Measurements from ENCODE around the gene SLC25A47. TPM values are rescaled to one million over a fixed set of nuclear protein-coding genes. Genes with fewer than 3 reads are reported as not detected.
A peak's percentile ranks its signal among the peaks of the same experiment; 100 is the strongest.
"Not testable (repeated sequence)": the region's sequence is repeated elsewhere in the genome, so short reads cannot be mapped to it uniquely, and the experiment has no call there.

Gene SLC25A47
- total RNA-seq, 1 experiment from 2014 or later = 0.13 TPM

DNA sequence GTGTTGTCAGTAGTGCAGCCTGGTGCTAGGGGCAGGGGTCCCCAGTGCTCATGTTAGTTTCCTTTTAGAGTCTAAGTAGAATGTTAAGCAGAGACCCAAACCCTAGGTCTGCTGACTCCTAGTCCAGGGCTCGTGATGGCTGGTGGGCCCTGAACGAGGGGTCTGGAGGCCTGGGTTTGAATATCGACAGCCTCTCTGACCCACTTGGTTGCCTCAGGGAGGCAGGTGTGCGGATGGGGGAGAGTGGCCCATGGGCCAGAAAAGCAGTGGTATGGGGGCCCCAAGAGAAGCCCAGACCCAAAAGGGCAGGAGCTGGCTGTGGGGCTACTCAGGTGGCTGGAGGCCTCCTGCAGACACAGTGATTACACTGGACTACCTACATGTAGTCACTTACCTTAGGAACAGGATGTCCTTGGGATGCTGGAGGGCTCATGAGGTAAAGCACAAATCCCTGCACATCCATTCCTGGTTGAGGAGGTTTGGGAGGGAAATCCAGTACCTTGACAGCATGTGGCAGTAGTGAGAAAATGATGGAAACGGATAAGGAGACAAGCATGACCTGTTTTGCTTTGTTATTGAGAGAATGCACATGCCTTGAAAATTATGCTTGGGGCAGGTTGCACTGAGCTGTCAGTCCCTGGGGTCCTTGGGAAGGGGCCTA, 15.2 kb upstream of the SLC25A47 start:
- Histone ChIP-seq H4K5ac (ENCODE audit: insufficient read length, low read depth, low read length) (no peak overlapping the region), H3K79me1 (ENCODE audit: insufficient read depth, low read depth, low read length, poor library complexity, severe bottlenecking) (peaks cover 3% of the 10 kb centered on the region), H3K4me1 (ENCODE audit: insufficient read depth, low read length) (no peaks in the 10 kb centered on the region; the same call in 1 of the 2 replicates), H2BK5ac (ENCODE audit: insufficient read length, low read length) (no peak overlapping the region), H2BK20ac (ENCODE audit: low read depth, low read length, poor library complexity, severe bottlenecking) (no peak overlapping the region), H3T11ph (ENCODE audit: low read length) (no peak overlapping the region), H3K56ac (ENCODE audit: insufficient read length, low read depth, low read length) (no peak overlapping the region), H3K9ac (ENCODE audit: extremely low read depth, insufficient read length, low read length) (no peak overlapping the region), H2BK12ac (ENCODE audit: insufficient read length, low read depth, low read length) (no peak overlapping the region), H3K27ac (ENCODE audit: insufficient read length, low read depth, low read length) (no peak overlapping the region), H4K8ac (replicated peaks; ENCODE audit: insufficient read length, low read depth, low read length) (no peak overlapping the region), H3K9me3 (ENCODE audit: control insufficient read depth, low read depth, low read length) (no peaks in the 10 kb centered on the region), H3K23ac (ENCODE audit: insufficient read length, low read depth, low read length) (no peak overlapping the region), H3K4me2 (ENCODE audit: insufficient read depth, insufficient read length, low read length) (peak overlapping the region; percentile 73), H3K18ac (ENCODE audit: insufficient read length, low read depth, low read length) (no peak overlapping the region), H4K20me1 (ENCODE audit: control insufficient read depth, insufficient read depth, insufficient read length) (peaks cover 4% of the 10 kb centered on the region), H2BK15ac (ENCODE audit: low read depth, low read length) (no peak overlapping the region), H2AFZ (ENCODE audit: low read length) (no peak overlapping the region), H2BK120ac (ENCODE audit: low read depth, low read length, poor library complexity, severe bottlenecking) (no peak overlapping the region), H3K4ac (ENCODE audit: low read depth, low read length) (no peak overlapping the region), H3K27me3 (ENCODE audit: insufficient read depth, low read length) (no peaks in the 10 kb centered on the region; the same call in 1 of the 2 replicates), H3K79me2 (ENCODE audit: insufficient read depth, low read length) (peaks cover 7% of the 10 kb centered on the region; the same call in 1 of the 2 replicates), H3K23me2 (ENCODE audit: insufficient read length, low read depth, low read length, poor library complexity, severe bottlenecking) (peaks cover 16% of the 10 kb centered on the region), H3K14ac (ENCODE audit: insufficient read depth, low read length) (no peak overlapping the region), H2AK5ac (ENCODE audit: insufficient read length, low read length) (no peak overlapping the region), H4K91ac (ENCODE audit: insufficient read length, low read depth, low read length) (no peak overlapping the region)
- TF ChIP-seq CTCF (conservative IDR thresholded peaks at IDR 0.05) = no peak
- Mint-ChIP-seq H3K27me3 (ENCODE audit: low read depth) (peaks cover 1% of the 10 kb centered on the region), H3K4me3 (peak overlapping the region; percentile 86 to 94), H3K4me1 (peaks cover 53 to 65% of the 10 kb centered on the region in 2 experiments), H3K36me3 (ENCODE audit: insufficient read depth in 1 of 3, low read depth in 3 of 3) (peaks cover 2 to 6% (median 6%) of the 10 kb centered on the region in 3 experiments; a peak in 6 of 7 replicates), H3K27ac (no peak overlapping the region; a peak in 1 of 7 replicates), H3K9me3 (no peaks in the 10 kb centered on the region; a peak in 1 of 5 replicates)
- no peak for DNase-seq
- no CpG with 5 or more reads among the region's 5 CpGs for WGBS (ENCODE audit: extremely low coverage, insufficient read length, low lambda C conversion rate)

GRCh38 chr14:100308427-100308792, 14.7 kb upstream of the SLC25A47 start:
- H3K4me1 ChIP-seq (ENCODE audit: insufficient read depth, low read length); H3K23ac ChIP-seq (ENCODE audit: insufficient read length, low read depth, low read length); H3K4ac ChIP-seq (ENCODE audit: low read depth, low read length); H2BK15ac ChIP-seq (ENCODE audit: low read depth, low read length); H3K79me1 ChIP-seq (ENCODE audit: insufficient read depth, low read depth, low read length, poor library complexity, severe bottlenecking); H4K8ac ChIP-seq (replicated peaks; ENCODE audit: insufficient read length, low read depth, low read length); H3K27ac ChIP-seq (ENCODE audit: insufficient read length, low read depth, low read length); H3K14ac ChIP-seq (ENCODE audit: insufficient read depth, low read length); H3K56ac ChIP-seq (ENCODE audit: insufficient read length, low read depth, low read length); H2BK5ac ChIP-seq (ENCODE audit: insufficient read length, low read length); H3K9me3 Mint-ChIP-seq; H2AFZ ChIP-seq (ENCODE audit: low read length); H3K4me2 ChIP-seq (ENCODE audit: insufficient read depth, insufficient read length, low read length); DNase-seq; H3T11ph ChIP-seq (ENCODE audit: low read length); H4K20me1 ChIP-seq (ENCODE audit: control insufficient read depth, insufficient read depth, insufficient read length); H3K36me3 Mint-ChIP-seq (ENCODE audit: insufficient read depth in 1 of 3, low read depth in 3 of 3); H4K91ac ChIP-seq (ENCODE audit: insufficient read length, low read depth, low read length); H3K18ac ChIP-seq (ENCODE audit: insufficient read length, low read depth, low read length); H2AK5ac ChIP-seq (ENCODE audit: insufficient read length, low read length); H3K79me2 ChIP-seq (ENCODE audit: insufficient read depth, low read length); H2BK12ac ChIP-seq (ENCODE audit: insufficient read length, low read depth, low read length); H2BK120ac ChIP-seq (ENCODE audit: low read depth, low read length, poor library complexity, severe bottlenecking); H3K27me3 ChIP-seq (ENCODE audit: insufficient read depth, low read length); H4K5ac ChIP-seq (ENCODE audit: insufficient read length, low read depth, low read length); H3K9ac ChIP-seq (ENCODE audit: extremely low read depth, insufficient read length, low read length); H3K27me3 Mint-ChIP-seq (ENCODE audit: low read depth); H3K9me3 ChIP-seq (ENCODE audit: control insufficient read depth, low read depth, low read length); H2BK20ac ChIP-seq (ENCODE audit: low read depth, low read length, poor library complexity, severe bottlenecking): not testable (repeated sequence)
- WGBS (ENCODE audit: extremely low coverage, insufficient read length, low lambda C conversion rate) = no CpG with 5 or more reads among the region's 6 CpGs
- peaks cover 50 to 63% of the 10 kb centered on the region in 2 experiments for H3K4me1 Mint-ChIP-seq
- H3K4me3 Mint-ChIP-seq = peak overlapping the region in 1 of 2 experiments; percentile 13; a peak in 1 of 5 replicates
- H3K27ac Mint-ChIP-seq = peak overlapping the region in 1 of 3 experiments; percentile 20; a peak in 1 of 7 replicates
- H3K23me2 ChIP-seq (ENCODE audit: insufficient read length, low read depth, low read length, poor library complexity, severe bottlenecking) = peaks cover 16% of the 10 kb centered on the region
